GM18519 (cell line): ENCODE measurements around the gene TMTC1.

Experiments
- ATAC-seq: cut with Tn5 transposase; IDR thresholded peaks from one replicate; pipeline ENCODE4 v1.9.1; 2021; ENCODE audit warnings: mild to moderate bottlenecking, moderate library complexity; ENCODE audit not compliant: unreplicated experiment, low FRiP score

Gene TMTC1

GRCh38 chr12:29508949-29509348, 274.8 kb downstream of the TMTC1 start:
- ATAC-seq, result no peak

GRCh38 chr12:29505122-29505521, 278.6 kb downstream of the TMTC1 start:
- peak; percentile 87 for ATAC-seq

- ATAC-seq, result no peak
Observed at GRCh38 chr12:29503283-29503682, 280.5 kb downstream of the TMTC1 start.

- ATAC-seq, result no peak
Observed at GRCh38 chr12:29499235-29499634, 284.5 kb downstream of the TMTC1 start.

- ATAC-seq, result no peak
Observed at GRCh38 chr12:29497588-29497987, 286.2 kb downstream of the TMTC1 start, which contains the start of gene OVCH1. Gene OVCH1 (minus strand): TSS chr12:29497686. CDS start chr12:29497686, 0 bp downstream.

GRCh38 chr12:29492891-29493290, 290.9 kb downstream of the TMTC1 start:
- ATAC-seq, result no peak

GRCh38 chr12:29486972-29487371, 296.8 kb downstream of the TMTC1 start:
- ATAC-seq, result no peak

GRCh38 chr12:29463198-29463597, 320.5 kb downstream of the TMTC1 start:
- no peak for ATAC-seq

- ATAC-seq, result no peak
Observed at GRCh38 chr12:29460082-29460481, 323.7 kb downstream of the TMTC1 start.

GRCh38 chr12:29455087-29455486, 328.7 kb downstream of the TMTC1 start:
- no peak for ATAC-seq

GRCh38 chr12:29451888-29452287, 331.9 kb downstream of the TMTC1 start:
- no peak for ATAC-seq
